ENCODE results near the gene DENND5A.
"Not testable (repeated sequence)": the region's sequence is repeated elsewhere in the genome, so short reads cannot be mapped to it uniquely, and the experiment has no call there.

The DENND5A gene

DNA sequence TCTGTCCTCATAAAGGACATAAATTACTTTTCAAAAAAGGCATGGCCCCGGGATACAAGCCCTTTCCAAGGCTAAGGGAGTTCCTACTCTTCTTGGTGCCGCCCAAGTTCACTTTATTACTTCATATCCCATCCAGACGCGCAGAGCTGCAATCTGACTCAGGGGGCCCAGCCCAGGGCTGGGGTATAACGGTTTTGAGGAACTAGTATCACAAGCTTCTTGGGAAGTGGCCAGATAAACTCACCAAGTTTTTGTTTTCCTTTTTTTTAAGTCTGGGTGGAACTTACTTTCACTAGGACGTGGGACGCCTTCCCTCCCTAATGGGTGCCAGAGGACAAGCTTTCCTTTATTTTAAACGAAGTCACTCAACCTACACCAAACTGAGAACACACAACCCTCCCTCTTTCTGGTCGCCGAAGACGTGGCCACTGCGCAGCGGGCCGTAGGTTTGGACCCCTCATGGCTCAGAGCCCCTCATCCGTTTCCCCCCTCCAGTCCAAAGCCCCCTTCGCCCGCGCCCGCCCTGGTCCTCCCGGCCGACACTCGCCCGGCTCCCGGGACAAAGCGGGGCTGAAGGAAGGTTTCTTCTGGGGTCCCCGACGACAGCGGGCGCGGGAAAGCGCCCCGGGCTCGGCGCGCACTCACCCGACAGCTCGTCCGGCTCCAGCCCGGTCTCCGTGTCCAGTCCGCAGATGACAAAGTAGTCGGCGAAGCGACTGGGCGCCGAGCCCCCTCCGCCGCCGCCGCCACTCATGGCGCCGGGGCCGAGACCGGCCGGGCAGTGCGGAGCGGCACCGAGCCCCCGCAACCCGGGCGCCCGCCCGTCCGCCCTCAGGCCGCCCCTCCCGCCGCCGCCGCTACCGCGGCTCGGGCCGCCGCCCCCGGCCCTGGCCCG is 587 bp downstream of the DENND5A start:
- peak; percentile 78 for DNase-seq (ENCODE audit: low spot score)

DNA sequence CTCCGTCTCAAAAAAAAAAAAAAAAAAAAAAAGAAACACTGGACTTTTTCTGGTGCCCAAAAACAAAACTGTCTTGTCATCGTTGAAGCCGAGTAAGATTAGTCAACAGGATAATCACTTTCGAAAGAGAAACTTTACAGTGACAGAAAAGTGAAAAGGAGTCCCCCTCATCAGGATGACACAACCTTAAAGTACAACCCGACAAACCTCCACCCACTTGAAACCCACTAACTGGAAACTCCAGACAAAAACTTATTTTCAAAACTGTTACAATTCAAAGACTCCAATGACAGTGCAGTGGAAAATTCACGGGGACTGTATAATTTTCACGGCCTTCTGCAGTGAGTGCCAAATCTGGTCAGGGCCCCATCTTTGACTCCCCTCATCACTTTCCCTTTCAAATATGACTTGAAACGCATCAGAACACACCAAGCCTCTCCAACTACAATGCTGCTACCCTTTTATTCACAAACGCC is 1.3 kb downstream of the DENND5A start:
- DNase-seq (ENCODE audit: low spot score): no peak

DNA sequence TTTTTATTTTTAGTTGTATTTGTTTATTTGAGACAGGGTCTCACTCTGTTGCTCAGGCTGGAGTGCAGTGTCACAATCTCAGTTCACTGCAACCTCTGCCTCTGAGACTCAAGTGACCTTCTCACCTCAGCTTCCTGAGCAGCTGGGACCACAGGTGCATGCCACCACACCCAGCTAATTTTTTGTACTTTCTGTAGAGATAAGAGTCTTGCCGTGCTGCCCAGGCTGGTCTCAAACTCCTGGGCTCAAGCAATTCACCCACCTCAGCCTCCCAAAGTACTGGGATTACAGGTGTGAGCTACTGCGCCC is 4.4 kb downstream of the DENND5A start:
- not testable (repeated sequence) for DNase-seq (ENCODE audit: low spot score)

DNA sequence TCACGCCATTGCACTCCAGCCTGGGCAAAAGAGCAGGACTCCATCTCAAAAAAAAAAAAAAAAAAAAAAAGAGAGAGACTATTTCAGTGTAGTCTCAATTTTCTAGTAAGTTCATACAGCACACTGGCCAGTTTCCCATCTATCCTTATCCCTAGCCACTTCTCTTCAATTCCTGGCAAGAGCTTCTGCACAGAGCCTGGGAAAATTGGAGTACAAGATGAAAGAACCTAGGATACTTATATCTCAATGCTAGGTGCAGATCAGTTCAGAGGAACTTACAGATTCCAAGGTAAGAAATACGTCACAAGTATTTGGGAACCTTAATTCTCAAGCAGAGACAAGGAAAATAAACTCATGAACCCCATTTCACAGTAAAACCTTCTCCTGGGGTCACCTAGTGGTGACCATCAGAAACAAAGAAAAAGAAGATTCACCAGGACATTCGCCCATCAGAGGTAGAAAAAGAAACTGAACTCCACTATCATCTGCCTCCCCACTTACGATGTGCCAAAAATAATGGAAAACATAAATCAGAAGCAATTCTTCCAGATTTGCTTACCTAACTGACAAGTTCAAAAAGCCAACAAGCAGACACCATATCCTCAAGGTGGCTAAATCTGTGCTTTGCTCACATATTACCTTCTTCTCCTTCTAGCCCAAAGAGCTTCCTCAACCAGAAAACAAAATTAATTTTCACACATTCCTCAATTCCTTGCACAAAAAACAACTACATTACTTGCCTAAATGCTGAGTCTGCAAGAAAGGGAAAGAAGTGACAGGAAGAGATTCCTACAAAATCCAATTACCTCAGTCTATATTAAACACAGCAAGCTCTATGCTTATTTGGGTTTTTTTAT is 4.9 kb downstream of the DENND5A start:
- no peak for DNase-seq (ENCODE audit: low spot score)

DNA sequence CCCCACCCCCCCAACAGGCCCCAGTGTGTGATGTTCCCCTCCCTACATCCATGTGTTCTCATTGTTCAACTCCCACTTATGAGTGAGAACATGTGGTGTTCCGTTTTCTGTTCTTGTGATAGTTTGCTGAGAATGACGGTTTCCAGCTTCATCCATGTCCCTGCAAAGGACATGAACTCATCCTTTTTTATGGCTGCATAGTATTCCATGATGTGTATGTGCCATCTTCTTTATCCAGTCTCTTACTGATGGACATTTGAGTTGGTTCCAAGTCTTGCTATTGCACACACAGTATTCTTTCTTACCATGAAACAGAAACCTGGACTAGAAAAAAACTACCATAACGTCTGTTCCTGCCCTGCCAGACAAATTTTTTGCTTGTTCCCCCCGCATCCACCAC is 6.9 kb downstream of the DENND5A start:
- DNase-seq (ENCODE audit: low spot score): not testable (repeated sequence)

DNA sequence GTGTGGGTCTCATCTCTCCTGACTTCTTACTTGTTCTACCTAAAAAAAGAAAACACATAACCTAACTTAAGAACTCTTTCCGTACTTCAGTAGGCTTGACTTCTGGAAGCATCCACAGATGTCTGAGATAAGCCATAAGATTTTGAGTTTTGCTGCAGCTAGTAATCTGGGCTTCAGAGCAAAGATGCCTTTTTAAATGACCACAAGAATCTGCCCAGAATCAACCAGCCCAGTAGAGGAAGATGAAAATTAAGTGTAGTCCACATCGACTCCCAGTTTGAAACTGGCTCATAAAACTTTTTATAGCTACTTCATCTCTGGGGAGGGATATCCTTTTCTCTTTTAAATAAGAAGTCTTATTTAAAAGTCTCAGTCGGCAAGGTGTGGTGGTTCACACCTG is 10.7 kb downstream of the DENND5A start:
- no peak for DNase-seq (ENCODE audit: low spot score)

DNA sequence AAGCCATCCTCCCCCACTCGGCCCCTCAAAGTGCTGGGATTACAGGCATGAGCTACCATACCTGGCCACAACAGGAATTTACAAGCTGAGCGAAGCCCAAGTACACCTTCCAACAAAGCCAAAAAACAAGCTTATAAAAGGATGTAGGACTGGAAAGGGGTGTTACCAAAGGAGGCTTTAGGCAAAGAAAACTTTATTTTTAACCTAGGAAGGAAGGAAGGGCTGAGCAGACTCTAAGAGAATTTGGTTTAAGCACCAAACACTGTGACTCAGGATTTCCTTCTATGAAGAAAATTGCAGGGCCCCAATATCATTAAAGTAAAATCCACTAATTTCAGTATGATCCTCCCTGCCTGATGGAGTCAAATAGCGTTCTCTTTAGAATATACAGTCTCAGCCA is 12.1 kb downstream of the DENND5A start:
- DNase-seq (ENCODE audit: low spot score): no peak

DNA sequence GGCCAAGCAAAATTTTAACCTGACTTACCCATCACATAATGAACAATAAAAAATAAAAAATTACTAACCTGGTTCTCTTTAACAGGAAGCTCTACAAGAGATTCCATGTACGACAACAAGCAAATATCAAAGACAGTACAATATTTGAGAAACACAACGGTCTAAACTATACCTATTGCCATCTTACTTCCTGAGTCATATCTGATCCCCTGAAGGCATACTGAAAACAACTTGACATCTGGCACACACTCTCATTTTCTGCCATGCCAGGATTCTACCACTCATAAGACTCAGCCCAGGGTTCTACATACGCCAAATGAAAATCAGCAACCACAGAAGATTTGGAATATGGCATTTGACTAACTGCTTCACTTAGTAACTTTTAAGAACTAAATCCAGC is 13.8 kb downstream of the DENND5A start:
- no peak for DNase-seq (ENCODE audit: low spot score)

DNA sequence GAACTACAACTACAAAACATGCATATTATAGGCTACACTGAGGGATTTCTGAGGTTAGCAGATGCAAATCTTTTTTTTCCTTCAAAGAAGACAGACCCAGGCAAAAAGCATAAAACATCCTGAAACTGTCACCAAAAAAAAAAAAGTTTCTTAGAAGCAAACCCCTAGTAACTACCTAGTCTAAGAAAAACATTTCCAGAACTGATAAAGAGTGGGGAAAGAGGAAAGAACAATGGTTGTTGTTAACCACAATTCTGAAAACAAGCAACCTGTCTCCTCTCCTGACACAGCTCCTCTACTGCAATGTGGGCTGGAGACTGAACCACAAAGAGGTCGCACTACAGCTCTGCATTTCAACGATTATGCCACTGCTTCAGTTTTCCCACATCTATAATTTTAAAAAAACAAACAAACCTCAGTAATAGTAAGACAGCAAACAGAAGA is 15.0 kb downstream of the DENND5A start:
- no peak for DNase-seq (ENCODE audit: low spot score)

DNA sequence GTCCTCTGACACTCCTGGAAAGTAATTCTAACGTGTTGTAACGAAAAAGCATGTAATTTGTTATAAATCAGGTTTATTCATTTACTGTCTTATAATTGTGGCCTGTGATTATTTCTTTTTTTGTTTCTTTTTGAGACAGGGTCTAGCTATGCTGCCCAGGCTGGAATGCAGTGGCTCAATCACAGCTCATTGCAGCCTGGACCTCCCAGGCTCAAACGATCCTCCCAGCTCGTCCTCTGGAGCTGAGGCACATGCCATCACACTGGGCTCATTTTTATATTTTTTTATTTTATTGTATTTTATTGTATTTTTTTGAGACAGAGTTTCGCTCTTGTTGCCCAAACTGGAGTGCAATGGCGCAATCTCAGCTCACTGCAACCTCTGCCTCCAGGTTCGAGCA is 15.9 kb downstream of the DENND5A start:
- DNase-seq (ENCODE audit: low spot score): no peak

DNA sequence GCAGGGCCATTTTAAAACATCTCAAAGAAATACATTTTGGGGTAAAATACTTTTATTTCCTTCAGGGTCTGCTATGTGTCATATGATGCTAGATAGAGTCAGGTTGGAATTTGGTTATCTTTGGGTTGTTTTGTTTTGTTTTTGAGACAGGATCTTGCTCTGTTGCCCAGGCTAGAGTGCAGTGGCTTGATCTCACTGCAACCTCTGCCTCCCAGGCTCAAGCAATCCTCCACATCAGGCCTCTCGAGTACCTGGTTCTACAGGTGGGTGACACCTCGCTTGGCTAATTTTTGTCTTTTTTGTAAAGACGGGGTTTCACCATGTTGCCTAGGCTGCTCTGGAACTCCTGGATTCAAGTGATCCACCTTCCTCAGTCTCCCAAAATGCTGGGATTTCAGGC is 17.3 kb downstream of the DENND5A start:
- DNase-seq (ENCODE audit: low spot score): no peak

DNA sequence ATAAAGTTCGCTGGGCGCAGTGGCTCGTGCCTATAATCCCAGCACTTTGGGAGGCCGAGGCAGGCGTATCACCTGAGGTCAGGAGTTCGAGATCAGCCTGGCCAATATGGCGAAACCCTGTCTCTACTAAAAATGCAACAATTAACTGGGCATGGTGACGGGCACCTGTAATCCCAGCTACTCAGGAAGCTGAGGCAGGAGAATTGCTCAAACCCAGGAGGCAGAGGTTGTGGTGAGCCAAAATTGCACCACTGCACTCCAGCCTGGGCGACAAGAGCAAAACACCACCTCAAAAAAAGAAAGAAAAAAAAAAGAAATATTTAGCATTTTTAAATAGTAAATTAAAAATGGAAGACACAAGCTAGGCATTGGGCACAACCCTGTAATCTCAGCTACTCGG is 28.9 kb downstream of the DENND5A start:
- DNase-seq (ENCODE audit: low spot score): not testable (repeated sequence)

DNA sequence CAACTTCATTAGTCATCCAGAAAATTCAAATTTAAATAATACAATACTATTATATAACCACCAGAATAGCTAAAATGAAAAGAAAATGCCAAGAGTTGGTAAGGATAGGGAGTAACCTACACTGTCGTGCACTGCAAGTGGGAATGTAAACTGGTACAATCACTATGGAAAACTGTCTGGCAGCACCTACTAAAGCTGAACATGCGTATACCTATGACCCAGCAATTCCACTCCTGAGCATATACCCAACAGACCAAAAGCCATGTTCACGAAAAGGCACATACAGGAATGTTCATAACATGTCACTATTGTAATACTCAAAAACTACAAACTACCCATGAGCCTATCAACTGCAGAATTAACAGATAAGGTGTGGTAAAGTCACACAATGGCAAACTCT is 32.7 kb downstream of the DENND5A start:
- no peak for DNase-seq (ENCODE audit: low spot score)

DNA sequence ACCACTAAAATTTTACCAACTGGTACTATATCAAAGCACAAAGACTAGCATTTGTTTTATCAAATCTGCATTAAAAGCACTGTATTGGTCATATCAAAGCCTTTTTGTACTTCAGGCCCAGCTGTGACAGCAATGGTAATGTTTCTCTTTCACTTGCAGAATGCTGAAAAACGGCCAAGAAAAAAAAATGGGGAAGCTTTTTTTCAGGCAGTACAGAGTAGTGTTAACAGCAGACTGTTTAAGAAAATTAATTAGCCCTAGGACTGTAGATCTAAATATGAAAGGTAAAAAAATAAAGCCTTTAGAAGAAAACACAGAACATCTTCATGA is 33.3 kb downstream of the DENND5A start:
- no peak for DNase-seq (ENCODE audit: low spot score)

DNA sequence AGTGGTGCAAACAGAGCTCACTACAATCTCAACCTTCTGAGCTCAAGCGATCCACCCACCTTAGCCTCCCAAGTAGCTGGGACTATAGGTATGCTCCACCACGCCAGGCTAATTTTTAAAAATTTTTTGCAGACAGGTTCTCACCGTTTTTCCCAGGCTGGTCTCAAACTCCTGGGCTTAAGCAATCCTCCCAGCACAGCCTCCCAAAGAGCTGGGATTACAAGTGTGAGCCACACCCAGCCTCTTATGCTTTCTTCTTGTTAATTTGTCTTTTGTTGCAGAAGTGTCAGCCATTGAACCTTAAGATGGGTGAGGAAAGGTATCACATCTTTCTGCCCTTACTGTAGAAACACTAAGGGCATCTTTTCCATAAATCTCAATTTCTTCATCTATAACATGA is 34.9 kb downstream of the DENND5A start:
- DNase-seq (ENCODE audit: low spot score): no peak

DNA sequence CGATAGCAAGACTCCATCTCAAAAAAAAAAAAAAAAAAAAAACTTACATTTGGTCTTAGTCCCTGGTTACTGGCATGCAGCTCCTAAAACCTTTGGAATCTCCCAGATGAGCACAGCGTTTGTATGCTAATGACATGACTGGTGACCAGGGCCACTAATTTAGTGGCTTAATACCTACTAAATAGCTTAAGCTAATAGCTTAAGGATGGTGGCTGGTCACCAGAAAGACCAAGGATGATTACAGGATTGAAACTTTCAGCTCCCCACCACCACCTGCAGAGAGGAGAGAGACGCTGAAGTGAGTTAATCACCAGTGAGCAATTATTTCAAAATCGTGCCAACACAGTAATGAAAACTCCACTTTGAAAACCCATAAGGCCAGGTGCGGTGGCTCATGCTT is 37.1 kb downstream of the DENND5A start:
- no peak for DNase-seq (ENCODE audit: low spot score)

DNA sequence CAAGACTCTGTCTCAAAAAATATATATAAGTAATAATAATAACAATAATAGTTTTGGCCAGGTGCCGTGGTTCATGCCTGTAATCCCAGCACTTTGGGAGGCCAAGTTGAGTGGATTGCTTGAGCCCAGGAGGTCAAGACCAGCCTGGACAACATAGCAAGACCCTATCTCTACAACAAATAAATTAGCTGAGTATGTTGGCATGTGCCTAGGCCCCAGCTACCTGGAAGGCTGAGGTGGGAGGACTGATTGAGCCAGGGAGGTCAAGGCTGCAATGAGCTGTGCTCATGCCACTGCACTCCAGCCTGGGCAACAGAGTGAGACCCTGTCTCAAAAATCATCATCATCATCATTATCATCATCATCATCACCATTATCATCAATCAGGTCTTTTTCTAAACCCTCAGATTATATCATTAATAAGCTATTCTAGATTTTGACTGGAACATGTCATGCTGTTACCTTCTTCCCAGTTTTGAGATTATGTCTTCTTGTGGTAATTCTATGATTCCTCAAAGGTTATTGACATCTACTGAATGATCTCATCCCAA is 39.3 kb downstream of the DENND5A start:
- DNase-seq (ENCODE audit: low spot score): no peak

DNA sequence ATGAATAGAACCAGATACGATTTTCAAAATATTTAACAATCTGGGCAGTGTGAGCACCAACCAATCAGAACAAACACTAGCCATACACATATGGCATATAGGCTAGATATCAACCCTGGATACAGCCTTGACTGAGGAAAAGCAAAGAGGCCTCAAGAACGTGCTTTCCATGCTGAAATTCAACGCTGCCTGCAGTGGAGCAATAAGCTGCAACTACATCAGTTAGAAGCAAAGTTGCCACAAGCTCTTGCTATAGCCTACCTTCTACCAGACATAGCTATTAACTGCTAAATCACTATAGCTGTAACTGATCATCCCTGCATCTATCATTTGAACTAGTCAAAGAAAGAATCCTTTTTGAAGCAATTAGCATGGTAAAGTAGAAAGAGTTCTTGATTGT is 42.5 kb downstream of the DENND5A start:
- DNase-seq (ENCODE audit: low spot score): no peak

DNA sequence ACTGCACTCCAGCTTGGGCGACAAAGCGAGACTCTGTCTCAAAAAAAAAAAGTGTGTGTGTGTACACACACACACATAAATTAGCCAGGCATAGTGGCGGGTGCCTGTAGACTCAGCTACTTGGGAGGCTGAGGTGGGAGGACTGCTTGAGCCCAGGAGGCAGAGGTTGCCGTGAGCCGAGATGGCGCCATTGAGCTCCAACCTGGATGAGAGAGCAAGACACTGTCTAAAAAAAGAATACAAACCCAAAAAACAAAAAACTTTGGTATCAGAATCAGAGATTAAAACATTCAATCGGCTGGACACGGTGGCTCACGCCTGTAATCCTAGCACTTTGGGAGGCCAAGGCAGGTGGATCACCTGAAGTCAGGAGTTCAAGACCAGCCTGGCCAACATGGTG is 44.3 kb downstream of the DENND5A start:
- not testable (repeated sequence) for DNase-seq (ENCODE audit: low spot score)

DNA sequence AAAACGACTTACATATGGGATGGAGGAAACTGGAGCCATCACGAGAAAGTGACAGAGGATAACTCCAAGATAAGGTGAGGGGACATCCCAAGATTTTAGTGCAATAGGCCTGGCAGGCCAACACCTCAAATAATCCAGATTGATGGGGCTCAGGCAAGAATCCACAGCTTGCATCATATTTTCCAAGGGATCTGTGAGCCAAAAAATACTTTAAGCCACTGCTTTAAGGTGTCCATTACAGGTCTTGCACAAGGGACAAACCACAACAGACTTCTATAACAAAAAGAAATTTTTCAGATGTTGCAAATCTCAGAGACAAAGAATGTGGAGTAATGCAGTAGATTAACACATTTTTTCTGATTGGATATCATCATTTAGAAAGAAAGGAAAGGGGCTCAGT is 45.6 kb downstream of the DENND5A start:
- DNase-seq (ENCODE audit: low spot score): no peak

DNA sequence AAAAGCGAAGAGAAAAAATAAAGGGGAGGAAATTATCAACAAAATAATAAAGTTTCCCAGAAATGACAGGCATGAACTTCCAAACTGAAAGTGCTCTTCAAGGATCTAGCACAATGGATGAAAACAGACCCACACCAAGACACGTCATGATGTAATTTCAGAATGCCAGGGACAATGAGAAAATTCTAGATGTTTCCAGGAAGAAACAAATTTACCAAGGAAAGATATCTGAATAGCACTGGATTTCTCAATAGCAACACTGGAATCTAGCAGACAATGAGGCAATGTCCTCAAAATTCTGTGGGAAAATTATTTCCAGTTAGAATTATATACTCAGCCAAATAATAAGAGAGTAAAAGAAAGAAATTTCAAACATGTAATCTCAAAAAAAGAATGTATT is 46.0 kb downstream of the DENND5A start:
- no peak for DNase-seq (ENCODE audit: low spot score)

DNA sequence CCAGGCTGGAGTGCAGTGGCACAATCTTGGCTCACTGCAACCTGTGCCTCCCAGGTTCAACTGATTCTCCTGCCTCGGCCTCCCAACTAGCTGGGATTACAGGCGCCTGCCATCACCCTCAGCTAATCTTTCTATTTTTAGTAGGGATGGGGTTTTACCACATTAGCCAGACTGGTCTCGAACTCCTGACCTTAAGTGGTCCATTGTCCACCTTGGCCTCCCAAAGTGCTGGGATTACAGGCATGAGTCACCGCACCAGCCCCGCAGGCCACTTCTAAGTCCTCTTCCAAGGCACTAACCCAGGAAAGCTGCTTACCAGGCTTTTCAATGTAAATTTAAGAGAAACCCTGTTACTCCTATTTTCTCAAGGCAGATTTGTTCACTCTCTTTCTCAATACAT is 50.4 kb downstream of the DENND5A start:
- no peak for DNase-seq (ENCODE audit: low spot score)

DNA sequence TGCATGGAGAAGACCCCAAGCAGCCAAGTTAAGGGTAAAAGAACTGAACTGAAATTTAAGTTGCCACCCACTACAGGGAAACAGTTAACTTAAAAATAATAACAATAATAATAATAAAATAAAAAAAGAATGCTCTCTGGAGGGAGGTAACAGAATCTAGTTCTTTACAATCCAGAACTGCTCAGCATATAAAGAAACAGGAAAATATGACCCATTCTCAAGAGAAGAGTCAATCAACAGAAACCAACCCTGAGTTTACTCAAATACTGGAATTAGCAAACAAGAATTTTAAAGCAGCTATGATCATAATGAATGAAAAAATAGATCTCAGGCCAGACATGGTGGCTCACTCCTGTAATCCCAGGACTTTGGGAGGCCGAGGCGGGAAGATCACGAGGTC is 53.8 kb downstream of the DENND5A start:
- DNase-seq (ENCODE audit: low spot score): no peak

Data from left forelimb (tissue), 1 donor.